ENCODE data around the gene ABHD12. TPM values are rescaled to one million over a fixed set of nuclear protein-coding genes. Genes with fewer than 3 reads are reported as not detected.
A peak's percentile ranks its signal among the peaks of the same experiment; 100 is the strongest.
"Not testable (repeated sequence)": the region's sequence is repeated elsewhere in the genome, so short reads cannot be mapped to it uniquely, and the experiment has no call there.

Gene ABHD12
- polyA plus RNA-seq, 6 donors from 2014 or later = 15.7 to 23.1 (median 20.3) TPM

DNA sequence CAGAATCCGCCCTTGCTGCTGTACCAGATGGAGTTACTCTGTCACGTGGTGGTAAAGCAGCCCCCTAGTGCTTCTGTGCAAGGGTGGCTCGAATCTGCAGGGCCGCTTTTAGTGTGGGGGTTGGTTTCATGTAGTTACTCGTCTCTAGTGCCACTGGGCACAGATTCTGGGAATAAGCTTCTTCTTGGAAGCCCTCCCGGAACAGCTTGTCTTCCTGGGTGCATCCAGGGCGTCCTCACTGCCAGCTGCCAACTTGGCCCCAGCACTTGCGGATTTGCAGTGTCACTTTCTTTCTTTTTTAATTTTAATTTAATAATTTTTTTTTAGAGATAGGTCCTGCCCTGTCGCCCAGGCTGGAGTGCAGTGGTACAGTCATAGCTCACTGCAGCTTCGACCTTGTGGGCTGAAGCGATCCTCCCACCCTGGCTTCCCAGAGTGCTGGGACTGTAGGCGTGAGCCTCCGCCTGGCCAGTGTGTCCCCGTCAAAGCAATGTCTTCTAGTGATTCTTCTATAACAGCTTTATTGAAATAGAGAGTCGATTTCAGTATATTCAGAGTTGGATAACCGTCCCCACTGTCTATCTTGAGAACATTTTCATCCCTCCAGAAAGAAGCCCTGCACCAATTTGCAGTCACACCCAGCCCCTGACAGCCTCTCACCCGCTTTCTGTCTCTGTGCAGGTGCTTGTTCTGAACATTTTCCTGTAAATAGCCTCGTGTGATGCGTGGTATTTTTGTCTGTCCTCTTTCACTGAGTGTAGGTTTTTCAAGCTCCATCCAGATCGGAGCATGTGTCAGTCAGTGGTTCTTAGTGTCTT lies 116.9 kb downstream of the ABHD12 start:
- Mint-ChIP-seq H3K4me1 (no peaks in the 10 kb centered on the region), H3K27me3 (no peaks in the 10 kb centered on the region), H3K9me3 (no peaks in the 10 kb centered on the region), H3K27ac (peak overlapping the region in 1 of 6 donors; percentile 2), H3K4me3 (no peak overlapping the region), H3K36me3 (peaks cover 23 to 33% of the 10 kb centered on the region in 2 donors)
- DNase-seq = no peak
- no peak for ATAC-seq (ENCODE audit: low read depth in 2 of 2)

DNA sequence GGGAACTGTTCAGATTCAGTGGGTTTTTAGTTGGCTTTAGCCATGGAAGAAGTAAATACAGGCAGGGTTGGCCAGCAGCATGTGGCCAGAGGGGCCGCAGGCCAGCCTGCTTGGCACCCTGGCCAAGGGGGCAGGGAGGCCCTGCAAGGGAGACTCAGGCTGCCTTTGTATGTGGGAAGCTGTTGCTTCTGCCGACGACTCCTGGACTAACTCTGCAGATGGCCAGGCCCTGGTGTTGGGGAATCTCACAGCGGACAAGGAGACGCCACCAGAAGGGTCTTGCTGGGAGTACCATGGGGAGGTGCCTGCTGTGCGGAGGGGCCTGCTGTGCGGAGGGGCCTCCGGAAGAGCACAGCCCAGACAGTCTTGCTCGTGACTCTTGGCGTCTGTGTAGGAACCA lies 117.6 kb downstream of the ABHD12 start:
- Mint-ChIP-seq H3K9me3 (no peaks in the 10 kb centered on the region), H3K4me3 (no peak overlapping the region), H3K27ac (peak overlapping the region in 1 of 6 donors; percentile 77), H3K36me3 (peaks cover 24 to 33% of the 10 kb centered on the region in 2 donors), H3K27me3 (no peaks in the 10 kb centered on the region), H3K4me1 (no peaks in the 10 kb centered on the region)
- DNase-seq (no peak), ATAC-seq (ENCODE audit: low read depth in 2 of 2) (no peak)

DNA sequence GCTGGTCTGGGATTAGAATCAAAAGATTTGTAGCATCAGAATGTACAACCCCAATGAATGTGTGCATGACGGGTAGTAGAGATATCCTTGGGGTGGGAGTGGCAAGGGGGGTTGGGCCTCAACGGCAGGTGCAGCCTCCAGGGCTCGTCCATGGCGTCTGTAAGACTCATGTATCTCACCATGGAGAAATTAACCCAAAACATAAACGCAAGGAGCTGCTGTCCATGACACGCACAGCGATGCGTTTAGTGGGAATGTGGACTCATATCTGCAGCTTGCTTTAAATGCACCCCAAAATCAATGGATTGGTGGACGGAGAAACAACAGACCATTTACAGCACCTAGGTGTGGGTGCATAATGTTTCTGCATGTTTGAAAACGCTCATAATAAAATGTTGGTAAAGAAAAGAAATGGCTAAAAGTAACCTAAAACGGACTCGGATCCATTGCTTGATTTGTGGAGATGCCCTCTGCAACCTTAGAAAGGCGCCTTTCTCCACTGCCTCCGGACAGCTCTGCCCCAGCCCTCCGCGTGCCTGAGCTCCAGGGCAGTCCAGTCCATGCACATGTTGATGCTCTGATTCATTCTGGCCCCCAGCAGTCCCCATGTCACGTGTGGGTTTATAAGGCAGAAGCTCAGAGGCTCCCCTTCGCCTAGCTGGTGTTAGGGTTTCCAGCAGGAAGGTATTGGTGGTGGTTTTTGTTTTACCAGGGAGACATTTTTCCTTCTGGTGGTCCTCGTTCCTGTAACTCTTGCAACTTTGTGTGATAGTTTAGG lies 118.2 kb downstream of the ABHD12 start:
- Mint-ChIP-seq H3K4me3 (no peak overlapping the region), H3K9me3 (no peaks in the 10 kb centered on the region), H3K36me3 (peaks cover 24 to 33% of the 10 kb centered on the region in 2 donors), H3K4me1 (peaks cover 3 to 4% (median 3%) of the 10 kb centered on the region in 3 donors), H3K27me3 (no peaks in the 10 kb centered on the region), H3K27ac (peak overlapping the region in 3 of 6 donors; percentile 31 to 77 (median 32))
- ATAC-seq (ENCODE audit: low read depth in 2 of 2) (no peak), DNase-seq (no peak)

DNA sequence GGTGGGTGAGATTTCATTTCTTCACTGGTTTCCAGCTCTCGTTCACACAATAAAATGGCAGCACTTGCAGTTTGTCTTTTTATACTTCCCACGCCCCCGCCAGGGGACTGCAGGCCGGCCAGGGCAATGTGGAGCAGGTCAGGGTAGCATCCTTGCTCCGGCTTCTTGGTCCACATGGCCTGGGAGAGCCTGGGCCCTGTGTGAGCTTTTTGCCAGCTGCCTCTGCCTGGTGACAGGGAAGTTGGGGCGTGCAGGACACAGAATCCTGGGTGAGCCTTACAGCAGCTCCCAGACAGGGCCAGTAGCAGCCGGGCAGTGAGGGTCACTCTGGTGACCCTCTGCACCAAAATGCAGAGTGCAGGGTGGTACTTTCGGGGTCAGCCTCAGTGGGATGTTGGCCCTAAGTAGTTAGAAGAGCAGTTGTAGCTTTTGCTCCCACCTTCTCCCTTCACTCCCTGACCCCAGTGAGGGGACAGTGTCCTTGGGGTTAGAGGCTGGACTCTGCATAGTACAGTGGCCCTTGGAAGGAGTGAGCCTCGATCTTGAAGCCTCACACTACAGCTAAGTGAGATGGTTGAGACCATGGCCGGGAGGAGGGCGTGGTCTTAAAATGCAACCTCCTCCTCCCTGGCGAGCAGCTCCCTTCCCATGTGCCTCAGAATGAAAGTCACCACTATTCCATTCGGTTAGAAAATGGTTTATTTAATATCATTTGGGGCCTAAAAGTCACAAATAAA lies 119.0 kb downstream of the ABHD12 start:
- DNase-seq (no peak), ATAC-seq (ENCODE audit: low read depth in 2 of 2) (no peak)
- Mint-ChIP-seq H3K27me3 (no peaks in the 10 kb centered on the region), H3K9me3 (no peaks in the 10 kb centered on the region), H3K36me3 (peaks cover 29 to 33% of the 10 kb centered on the region in 2 donors), H3K4me1 (peaks cover 6 to 11% (median 9%) of the 10 kb centered on the region in 3 donors), H3K4me3 (no peak overlapping the region), H3K27ac (no peak overlapping the region)

DNA sequence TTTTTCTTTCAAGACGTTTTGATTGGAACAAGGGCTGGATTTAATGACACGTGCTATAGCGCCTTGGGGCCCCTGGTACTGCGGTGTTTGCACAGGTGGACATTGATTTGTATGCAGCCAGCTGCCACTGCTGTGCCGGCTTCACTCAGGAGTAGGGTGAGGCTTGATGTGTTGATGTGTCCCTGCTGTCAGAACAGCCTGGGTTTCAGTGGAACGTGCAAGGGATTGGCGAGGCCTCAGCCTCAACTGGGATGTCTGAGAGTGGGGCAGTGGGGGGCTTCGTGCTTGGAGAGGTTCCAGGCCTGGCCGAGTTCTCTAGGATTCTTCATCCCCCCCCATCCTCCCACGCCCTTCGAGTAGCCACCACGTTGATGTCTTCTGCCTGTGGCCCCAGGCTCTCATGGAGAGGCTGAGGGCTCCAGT lies 119.8 kb downstream of the ABHD12 start:
- no peak for ATAC-seq (ENCODE audit: low read depth in 2 of 2)
- peaks cover 6 to 11% (median 9%) of the 10 kb centered on the region in 3 donors for H3K4me1 Mint-ChIP-seq
- H3K27ac Mint-ChIP-seq = no peak overlapping the region
- DNase-seq = no peak
- H3K9me3 Mint-ChIP-seq = no peaks in the 10 kb centered on the region
- no peak overlapping the region for H3K4me3 Mint-ChIP-seq
- no peaks in the 10 kb centered on the region for H3K27me3 Mint-ChIP-seq
- H3K36me3 Mint-ChIP-seq = peaks cover 29 to 32% of the 10 kb centered on the region in 2 donors

DNA sequence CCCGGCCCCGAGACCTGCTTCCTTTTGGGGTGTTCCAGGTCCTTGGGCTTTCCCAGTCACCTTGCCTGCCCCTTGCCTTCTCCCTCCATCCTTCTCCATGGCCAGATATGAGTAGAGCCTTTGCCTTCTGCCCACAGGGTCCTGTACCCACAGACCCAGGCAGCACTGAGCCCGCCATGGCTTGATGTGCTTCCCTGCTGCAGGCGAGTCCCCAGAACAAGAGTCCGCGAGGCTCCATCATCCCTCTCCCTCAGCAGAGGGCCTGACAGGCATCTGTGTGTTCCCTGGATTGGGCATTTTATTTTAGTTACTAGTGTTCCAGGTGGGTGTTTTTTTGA lies 120.8 kb downstream of the ABHD12 start:
- Mint-ChIP-seq H3K4me1 (peaks cover 6 to 11% (median 9%) of the 10 kb centered on the region in 3 donors), H3K36me3 (peaks cover 22 to 25% of the 10 kb centered on the region in 2 donors), H3K4me3 (no peak overlapping the region), H3K27ac (peak overlapping the region in 1 of 6 donors; percentile 16), H3K9me3 (no peaks in the 10 kb centered on the region), H3K27me3 (no peaks in the 10 kb centered on the region)
- DNase-seq = no peak
- no peak for ATAC-seq (ENCODE audit: low read depth in 2 of 2)

DNA sequence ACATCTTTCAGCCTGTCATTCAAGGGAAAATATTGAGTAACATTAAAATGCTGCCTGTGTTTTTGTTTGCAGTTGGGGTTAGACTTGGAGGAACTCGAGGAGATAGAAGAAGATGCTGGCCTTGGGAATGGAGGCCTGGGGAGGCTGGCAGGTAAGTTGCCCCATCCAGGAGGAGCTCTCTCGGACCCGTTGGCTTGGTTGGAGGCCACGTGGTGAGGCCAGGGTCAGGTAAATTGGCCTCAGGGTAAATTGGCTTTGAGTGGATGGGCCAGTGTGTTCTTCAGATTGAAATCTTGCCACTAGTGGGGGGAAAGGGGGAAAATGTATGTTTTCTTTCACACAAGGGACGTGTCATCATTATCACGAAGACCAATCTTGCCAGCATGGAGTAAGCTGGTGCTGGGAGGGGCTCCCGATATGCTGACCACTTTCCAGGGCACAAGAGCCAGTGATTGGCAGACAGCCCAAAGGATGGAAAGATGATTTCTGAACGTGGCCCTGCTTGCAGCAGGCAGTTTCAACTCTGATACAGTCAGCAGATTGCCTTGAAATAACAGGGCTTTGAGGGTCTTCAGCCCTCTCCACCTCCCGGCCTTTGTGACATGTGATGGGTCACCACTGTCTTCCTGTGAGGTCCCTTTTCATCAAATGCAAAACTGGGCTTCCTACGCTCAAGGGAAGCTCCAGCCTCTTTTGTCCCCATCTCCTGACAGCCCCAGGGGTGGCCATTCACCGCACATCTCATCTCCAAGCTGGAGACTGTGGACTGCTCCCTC lies 121.4 kb downstream of the ABHD12 start:
- H3K9me3 Mint-ChIP-seq = no peaks in the 10 kb centered on the region
- ATAC-seq (ENCODE audit: low read depth in 2 of 2) = no peak
- H3K4me3 Mint-ChIP-seq = no peak overlapping the region
- no peak for DNase-seq
- H3K27me3 Mint-ChIP-seq = no peaks in the 10 kb centered on the region
- H3K4me1 Mint-ChIP-seq = peaks cover 6 to 11% (median 9%) of the 10 kb centered on the region in 3 donors
- no peak overlapping the region for H3K27ac Mint-ChIP-seq
- peaks cover 22 to 23% of the 10 kb centered on the region in 2 donors for H3K36me3 Mint-ChIP-seq

DNA sequence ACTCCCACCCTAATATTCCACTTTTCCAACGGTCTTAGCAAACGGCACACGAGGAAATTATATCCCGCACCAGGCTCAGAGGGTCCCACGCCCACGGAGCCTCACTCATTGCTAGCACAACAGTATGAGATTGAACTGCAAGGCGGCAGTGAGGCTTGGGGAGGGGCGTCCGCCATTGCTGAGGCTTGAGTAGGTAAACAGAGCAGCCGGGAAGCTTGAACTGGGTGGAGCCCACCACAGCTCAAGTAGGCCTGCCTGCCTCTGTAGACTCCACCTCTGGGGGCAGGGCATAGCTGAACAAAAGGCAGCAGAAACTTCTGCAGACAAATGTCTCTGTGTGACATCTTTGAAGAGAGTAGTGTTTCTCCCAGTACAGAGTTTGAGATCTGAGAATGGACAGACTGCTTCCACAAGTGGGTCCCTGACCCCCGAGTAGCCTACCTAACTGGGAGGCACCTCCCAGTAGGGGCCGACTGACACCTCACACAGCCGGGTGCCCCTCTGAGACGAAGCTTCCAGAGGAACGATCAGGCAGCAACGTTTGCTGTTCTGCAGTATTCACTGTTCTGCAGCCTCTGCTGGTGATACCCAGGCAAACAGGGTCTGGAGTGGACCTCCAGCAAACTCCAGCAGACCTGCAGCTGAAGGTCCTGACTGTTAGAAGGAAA lies 129.7 kb downstream of the ABHD12 start:
- not testable (repeated sequence) for H3K4me3 Mint-ChIP-seq; H3K27ac Mint-ChIP-seq; H3K27me3 Mint-ChIP-seq; ATAC-seq (ENCODE audit: low read depth in 2 of 2); H3K9me3 Mint-ChIP-seq; DNase-seq
- peaks cover 0 to 12% (median 0%) of the 10 kb centered on the region in 3 donors for H3K4me1 Mint-ChIP-seq
- peaks cover 15 to 17% of the 10 kb centered on the region in 2 donors for H3K36me3 Mint-ChIP-seq

DNA sequence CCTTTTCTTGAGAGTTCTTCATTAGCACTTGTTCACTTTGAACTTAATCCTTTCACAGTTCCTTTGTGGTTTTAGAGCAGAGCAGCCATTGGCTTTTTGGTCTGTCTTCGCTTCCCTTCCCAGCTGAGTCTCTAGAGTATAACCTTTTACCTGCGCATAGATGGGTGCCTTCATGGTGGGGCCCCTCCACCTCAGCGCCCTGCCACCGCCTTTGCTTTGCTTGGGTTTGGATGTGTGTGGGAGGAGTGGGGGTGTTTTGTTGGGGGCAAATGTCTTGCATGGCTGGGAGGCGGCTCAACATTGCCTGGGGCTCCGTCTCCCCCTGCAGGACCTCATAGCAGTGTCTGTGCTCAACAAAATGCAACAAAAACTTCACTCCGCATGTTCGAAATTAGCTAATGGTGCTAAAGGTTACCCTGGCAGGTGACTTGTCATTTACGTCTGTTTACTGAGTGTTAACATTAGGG lies 130.8 kb downstream of the ABHD12 start:
- H3K9me3 Mint-ChIP-seq = peaks cover 0 to 2% (median 0%) of the 10 kb centered on the region in 7 donors
- peaks cover 15 to 17% of the 10 kb centered on the region in 2 donors for H3K36me3 Mint-ChIP-seq
- no peak overlapping the region for H3K27ac Mint-ChIP-seq
- ATAC-seq (ENCODE audit: low read depth in 2 of 2) (no peak), DNase-seq (no peak)
- peaks cover 0 to 12% (median 0%) of the 10 kb centered on the region in 3 donors for H3K4me1 Mint-ChIP-seq
- no peak overlapping the region for H3K4me3 Mint-ChIP-seq
- no peaks in the 10 kb centered on the region for H3K27me3 Mint-ChIP-seq

DNA sequence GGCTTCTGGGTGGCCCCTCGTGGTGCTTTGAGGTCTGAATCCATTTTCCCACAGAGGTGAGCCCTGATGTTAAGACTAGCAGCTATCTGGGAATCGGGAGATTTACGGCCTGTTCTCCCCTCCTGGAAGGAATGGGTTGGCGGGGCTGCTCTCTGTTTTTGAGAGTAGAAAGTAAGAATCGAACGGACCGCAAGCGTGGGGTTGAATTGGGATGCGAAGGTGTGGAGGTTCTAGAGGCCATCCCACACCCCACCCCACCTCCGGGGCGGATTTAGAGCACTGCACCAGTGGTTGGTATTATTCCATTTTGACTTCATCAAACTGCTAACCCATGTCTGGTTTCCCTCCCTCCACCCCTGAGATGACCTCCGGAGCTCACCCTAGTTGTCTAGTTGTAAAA lies 131.3 kb downstream of the ABHD12 start:
- H3K4me3 Mint-ChIP-seq = no peak overlapping the region
- H3K27ac Mint-ChIP-seq = no peak overlapping the region
- peaks cover 0 to 2% (median 0%) of the 10 kb centered on the region in 7 donors for H3K9me3 Mint-ChIP-seq
- DNase-seq (no peak), ATAC-seq (ENCODE audit: low read depth in 2 of 2) (no peak)
- peaks cover 0 to 12% (median 3%) of the 10 kb centered on the region in 3 donors for H3K4me1 Mint-ChIP-seq
- peaks cover 15 to 17% of the 10 kb centered on the region in 2 donors for H3K36me3 Mint-ChIP-seq
- H3K27me3 Mint-ChIP-seq = no peaks in the 10 kb centered on the region

DNA sequence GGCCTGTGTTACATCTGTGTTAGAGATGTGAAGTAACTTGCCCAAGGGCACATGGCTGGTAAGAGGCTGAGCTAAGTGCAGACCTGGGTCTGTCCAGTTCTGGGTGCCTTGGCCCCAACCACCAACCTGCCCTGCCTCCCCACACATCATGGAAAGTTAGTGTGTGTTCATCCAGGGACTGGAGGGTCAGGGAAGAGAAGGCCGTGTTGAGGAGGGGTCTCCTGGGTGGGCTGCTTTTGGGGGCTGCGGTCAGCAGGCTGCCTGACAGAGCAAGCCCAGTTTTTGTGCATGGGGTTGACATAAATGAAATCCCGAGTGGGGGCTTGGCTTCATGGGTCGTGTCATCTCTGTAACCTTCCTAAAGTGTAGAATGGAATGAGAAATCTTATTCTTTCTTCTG lies 131.8 kb downstream of the ABHD12 start:
- Mint-ChIP-seq H3K27me3 (no peaks in the 10 kb centered on the region), H3K4me3 (peak overlapping the region in 1 of 8 donors; percentile 51), H3K36me3 (peaks cover 15 to 17% of the 10 kb centered on the region in 2 donors), H3K27ac (peak overlapping the region in 1 of 6 donors; percentile 59), H3K9me3 (peaks cover 0 to 2% (median 0%) of the 10 kb centered on the region in 7 donors), H3K4me1 (peaks cover 0 to 12% (median 3%) of the 10 kb centered on the region in 3 donors)
- no peak for ATAC-seq (ENCODE audit: low read depth in 2 of 2)
- no peak for DNase-seq

DNA sequence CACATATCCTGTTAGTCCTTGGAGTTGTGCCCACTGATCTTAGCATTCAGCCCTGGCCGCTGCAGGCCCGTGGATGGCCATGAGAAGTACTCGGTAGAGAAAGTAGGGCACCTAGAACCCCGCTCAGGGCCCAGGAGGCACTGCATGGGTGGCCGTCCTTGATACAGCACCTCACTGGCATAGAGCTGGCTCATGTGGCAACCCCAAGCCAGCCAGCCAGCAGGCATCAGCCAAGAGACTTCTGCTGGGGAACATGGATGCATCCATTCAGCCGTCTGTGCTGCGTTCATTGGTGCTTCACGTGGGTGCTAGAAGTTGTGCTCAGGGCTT lies 132.2 kb downstream of the ABHD12 start:
- H3K27ac Mint-ChIP-seq = no peak overlapping the region
- no peak overlapping the region for H3K4me3 Mint-ChIP-seq
- H3K9me3 Mint-ChIP-seq = peaks cover 0 to 2% (median 0%) of the 10 kb centered on the region in 7 donors
- peaks cover 14 to 17% of the 10 kb centered on the region in 2 donors for H3K36me3 Mint-ChIP-seq
- no peak for DNase-seq
- no peak for ATAC-seq (ENCODE audit: low read depth in 2 of 2)
- peaks cover 0 to 12% (median 3%) of the 10 kb centered on the region in 3 donors for H3K4me1 Mint-ChIP-seq
- no peaks in the 10 kb centered on the region for H3K27me3 Mint-ChIP-seq

Data from naive B cell (primary cell).